HG02763 (cell line): ENCODE results near the gene CFAP161.
"Not testable (repeated sequence)": the region's sequence is repeated elsewhere in the genome, so short reads cannot be mapped to it uniquely, and the experiment has no call there.

Source experiments
- ATAC-seq: cut with Tn5 transposase; IDR thresholded peaks from one replicate; pipeline ENCODE4 v1.9.1; 2021; ENCODE audit warnings: mild to moderate bottlenecking, moderate library complexity; ENCODE audit not compliant: unreplicated experiment

CFAP161 gene

GRCh38 chr15:81106560-81106959 is 27.5 kb upstream of the CFAP161 start:
- no peak for ATAC-seq

GRCh38 chr15:81107889-81108288 is 26.2 kb upstream of the CFAP161 start:
- ATAC-seq = no peak

- ATAC-seq = no peak
Measured at GRCh38 chr15:81108427-81108826, 25.6 kb upstream of the CFAP161 start.

- no peak for ATAC-seq
Measured at GRCh38 chr15:81111018-81111417, 23.1 kb upstream of the CFAP161 start.

GRCh38 chr15:81111510-81112470 is 22.3 kb upstream of the CFAP161 start:
- peak; percentile 87 for ATAC-seq

GRCh38 chr15:81113204-81113657 is 20.8 kb upstream of the CFAP161 start:
- no peak for ATAC-seq

GRCh38 chr15:81113861-81114291 is 20.2 kb upstream of the CFAP161 start:
- no peak for ATAC-seq

- ATAC-seq = no peak
Measured at GRCh38 chr15:81115054-81115939, 18.8 kb upstream of the CFAP161 start.

- ATAC-seq = no peak
Measured at GRCh38 chr15:81117136-81117535, 16.9 kb upstream of the CFAP161 start.

- ATAC-seq = no peak
Measured at GRCh38 chr15:81117581-81117980, 16.5 kb upstream of the CFAP161 start.

GRCh38 chr15:81118361-81118760 is 15.7 kb upstream of the CFAP161 start:
- ATAC-seq = no peak

GRCh38 chr15:81120069-81120468 is 14.0 kb upstream of the CFAP161 start:
- no peak for ATAC-seq

- ATAC-seq = no peak
Measured at GRCh38 chr15:81126892-81127291, 7.2 kb upstream of the CFAP161 start.

GRCh38 chr15:81141478-81141877 is 7.4 kb downstream of the CFAP161 start:
- ATAC-seq = not testable (repeated sequence)

GRCh38 chr15:81146006-81146405 is 11.9 kb downstream of the CFAP161 start:
- no peak for ATAC-seq

- no peak for ATAC-seq
Measured at GRCh38 chr15:81146466-81146865, 12.4 kb downstream of the CFAP161 start.

- no peak for ATAC-seq
Measured at GRCh38 chr15:81151389-81151788, 17.3 kb downstream of the CFAP161 start.

GRCh38 chr15:81152339-81152738 is 18.3 kb downstream of the CFAP161 start:
- no peak for ATAC-seq

- no peak for ATAC-seq
Measured at GRCh38 chr15:81152799-81153198, 18.7 kb downstream of the CFAP161 start.

GRCh38 chr15:81155375-81156218 is 21.5 kb downstream of the CFAP161 start:
- no peak for ATAC-seq

- ATAC-seq = no peak
Measured at GRCh38 chr15:81156324-81156723, 22.3 kb downstream of the CFAP161 start.
